Inflammatory macrophage (primary cell): Measurements from ENCODE around the gene DIAPH3.

Experiments
- DNase-seq, 2 donors: peaks; one replicate each; pipeline ENCODE4 v3.0.0-alpha.2; 2020 to 2022

DIAPH3 gene

DNA sequence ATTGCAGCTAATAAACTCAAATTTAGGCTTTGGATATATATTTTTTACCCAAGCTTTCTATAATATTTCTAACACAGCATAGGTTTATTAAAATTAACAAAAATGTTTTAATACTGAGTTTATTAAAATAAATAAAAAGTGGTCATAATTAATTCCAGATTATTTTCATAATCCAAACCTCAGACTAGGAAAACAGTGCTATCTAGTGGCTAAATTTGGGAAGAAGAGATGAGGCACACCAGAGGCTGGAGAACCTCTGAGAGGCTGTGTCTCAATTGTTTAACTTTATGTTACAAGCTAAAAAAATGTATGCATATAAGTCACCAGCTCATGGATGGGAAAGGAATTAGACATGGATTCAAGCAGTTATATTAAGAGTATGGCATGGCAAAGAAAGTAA, 392.5 kb downstream of the DIAPH3 start:
- DNase-seq: no peak

DNA sequence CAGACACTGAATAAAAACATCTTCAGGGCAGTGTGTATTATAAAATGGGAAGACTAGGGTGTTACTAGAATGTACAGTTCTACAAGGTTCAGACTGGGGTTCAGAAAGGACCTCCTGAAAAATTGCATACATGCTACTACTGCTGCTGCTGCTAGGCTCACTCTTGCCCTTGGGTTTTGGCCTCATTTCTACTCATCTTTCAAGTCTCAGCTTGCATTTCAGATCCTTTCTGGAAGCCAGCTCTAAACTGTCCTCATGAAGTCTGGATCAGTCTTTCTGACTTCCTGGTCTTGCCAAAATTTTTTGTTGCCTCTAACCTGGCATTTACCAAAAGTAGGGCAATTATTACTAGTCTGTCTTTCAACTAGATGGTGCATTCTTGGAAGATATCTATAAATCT, 393.3 kb downstream of the DIAPH3 start:
- DNase-seq: no peak

DNA sequence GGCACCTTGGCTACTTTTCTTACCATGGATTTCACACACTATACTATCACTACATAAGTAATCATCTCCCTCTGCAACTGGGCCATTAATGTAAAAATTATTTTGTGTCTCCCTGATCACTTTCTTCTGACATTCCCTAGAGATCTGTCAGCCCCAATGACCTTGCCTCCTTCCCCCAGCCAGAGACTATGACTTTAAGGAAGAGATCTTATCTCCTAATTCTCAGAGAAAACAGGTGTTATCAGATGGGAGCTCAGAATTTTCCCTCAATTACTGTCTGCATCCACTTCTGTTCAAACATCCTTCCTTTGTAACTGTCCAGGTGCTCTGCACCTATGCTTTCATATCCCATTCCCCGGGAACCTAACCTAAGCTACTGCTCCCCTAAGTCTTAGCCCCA, 397.5 kb downstream of the DIAPH3 start:
- DNase-seq: no peak

DNA sequence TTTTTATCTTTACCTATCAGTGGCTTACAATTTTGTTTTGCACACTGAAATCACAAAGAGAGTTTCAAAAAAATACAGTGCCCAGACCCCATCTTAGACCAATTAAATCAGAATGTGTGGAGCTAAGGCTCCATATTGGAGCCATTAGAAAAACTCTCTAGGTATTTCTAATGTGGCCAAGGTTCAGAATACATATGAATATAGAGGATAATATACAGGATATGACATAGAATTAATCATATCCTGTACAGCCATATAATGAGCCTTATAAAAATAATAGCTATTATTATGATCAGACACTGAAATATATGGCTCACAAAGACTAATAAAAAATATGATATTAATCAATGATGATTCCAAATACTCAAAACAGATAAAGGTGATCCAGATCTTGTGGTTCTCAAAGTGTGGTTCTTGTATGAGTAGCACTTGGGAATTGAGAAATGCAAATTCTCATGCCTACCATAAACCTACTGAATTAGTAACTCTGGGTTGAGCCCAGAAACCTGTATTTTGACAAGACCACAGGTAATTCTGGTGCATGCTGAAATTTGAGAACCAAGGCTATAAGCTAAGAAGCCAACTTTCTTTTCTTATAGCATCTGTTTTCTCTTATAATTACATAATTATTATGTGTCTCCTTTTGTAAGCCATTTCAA, 408.0 kb downstream of the DIAPH3 start:
- DNase-seq: no peak

DNA sequence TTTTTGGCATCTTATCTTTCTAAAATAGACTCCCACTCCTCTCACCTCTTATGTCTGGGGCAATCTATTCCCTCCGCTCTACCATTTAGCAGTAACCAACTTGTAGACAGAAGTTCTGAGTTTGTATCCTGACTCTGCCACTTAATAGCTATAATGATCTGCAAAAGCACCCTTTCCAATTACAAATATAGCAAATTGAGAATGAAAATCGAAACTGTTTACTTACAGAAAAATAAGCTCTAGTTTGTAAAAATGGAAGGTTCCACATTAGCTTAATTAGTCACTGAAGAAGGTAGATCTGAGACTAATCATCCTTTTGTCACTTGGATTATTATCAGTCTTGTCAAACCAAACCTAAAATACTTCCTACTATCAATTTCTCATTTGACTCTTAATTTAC, 409.3 kb downstream of the DIAPH3 start:
- no peak for DNase-seq

DNA sequence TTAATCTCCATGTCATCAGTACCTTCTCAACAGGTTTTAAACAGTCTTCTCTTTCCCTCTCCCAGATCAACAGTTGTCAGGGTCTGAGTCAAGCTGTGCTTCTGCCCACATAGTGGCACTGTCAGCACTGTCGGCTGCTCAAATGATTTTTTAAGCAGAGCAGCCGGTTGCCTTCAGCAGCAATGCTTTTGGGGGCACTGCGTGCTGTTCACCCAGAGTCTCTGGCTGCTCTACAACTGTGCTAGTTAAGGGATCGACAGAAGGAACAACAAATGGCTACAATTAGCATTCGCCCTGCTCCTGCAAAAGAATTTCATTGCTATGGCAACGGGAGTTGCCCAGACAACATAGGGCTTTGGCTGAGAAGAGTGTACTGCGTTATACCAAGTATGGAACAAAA, 412.9 kb downstream of the DIAPH3 start:
- no peak for DNase-seq

DNA sequence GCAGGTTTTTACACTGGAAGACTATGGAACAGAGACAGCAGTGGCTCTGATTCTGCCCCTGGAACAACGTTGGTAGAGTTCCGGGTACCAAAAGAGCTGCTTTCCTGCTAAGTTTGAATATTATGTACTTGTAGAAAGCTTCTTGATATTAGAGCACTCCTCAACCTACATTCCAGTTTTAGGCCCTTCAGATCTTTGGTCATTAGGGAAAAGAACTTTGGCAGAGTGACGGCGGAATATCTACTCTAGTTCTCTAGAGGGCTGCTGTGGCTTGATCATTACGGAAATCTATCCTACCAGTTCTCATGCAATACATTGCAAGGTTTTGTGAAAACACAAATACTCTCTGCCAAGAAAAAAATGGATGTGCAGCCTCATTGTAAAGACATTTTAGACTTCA, 415.7 kb downstream of the DIAPH3 start:
- DNase-seq: no peak

DNA sequence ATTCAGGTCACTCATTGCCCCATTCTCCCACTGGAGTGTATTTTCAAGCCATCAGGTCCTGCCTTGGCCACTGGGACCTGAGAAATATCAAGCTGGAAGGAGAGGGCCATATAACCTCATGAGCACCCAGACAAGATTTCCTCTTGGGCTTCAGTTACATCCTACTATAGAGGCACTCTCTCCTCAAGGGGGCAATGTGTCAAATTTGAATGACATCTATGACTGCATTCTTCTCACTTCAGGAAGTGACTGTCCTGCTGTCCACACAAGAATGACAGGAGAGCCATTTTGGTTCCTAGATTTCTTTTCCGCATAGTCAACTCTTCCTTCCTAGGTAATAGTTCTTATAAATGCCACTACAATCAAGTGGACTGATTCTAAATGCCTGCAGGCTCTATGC, 416.2 kb downstream of the DIAPH3 start:
- DNase-seq: no peak

DNA sequence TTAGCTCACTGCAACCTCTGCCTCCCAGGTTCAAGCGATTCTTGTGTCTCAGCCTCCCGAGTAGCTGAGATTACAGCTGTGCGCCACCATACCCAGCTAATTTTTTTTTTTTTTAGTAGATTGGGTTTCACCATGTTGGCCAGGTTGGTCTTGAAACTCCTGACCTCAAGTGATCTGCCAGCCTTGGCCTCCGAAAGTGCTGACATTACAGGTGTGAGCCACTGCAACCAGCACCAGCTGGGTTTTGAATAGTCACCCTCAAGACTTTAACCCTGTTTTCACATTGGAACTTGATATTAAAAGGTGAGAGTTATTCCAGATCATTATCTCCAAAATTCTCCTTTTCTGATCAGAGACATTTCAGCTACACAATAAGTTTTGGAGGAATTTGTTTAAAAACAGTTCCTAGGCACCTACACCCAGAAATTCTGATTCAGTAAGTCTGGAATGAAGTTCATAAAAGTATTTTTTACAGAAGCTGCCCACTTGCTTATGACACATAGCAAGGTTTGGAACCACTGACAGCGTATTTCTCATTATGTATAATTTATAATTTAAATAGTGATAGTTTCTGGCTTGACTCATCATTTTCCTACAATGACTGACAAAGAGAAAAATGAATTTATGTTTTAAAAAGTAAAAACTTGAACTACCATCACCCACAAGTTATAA, 417.3 kb downstream of the DIAPH3 start:
- no peak for DNase-seq

DNA sequence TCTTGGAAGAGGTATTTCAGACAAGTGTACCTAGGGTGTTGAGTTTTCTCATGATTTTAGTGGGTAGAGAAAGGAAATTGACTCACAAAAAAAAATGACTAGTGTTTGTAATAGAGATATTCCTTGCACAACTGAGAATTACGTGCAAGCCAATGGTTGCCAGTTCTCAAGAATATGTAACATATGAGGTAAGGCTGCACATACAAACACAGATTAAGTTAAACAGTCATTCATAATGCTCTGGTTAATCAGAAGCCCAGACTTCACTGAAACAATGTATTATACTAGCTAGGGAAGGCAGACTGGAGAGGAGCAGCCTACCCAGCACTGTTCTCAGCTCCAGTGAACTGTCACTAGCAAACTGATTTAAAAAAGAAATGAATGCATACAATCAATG, 418.3 kb downstream of the DIAPH3 start:
- no peak for DNase-seq

DNA sequence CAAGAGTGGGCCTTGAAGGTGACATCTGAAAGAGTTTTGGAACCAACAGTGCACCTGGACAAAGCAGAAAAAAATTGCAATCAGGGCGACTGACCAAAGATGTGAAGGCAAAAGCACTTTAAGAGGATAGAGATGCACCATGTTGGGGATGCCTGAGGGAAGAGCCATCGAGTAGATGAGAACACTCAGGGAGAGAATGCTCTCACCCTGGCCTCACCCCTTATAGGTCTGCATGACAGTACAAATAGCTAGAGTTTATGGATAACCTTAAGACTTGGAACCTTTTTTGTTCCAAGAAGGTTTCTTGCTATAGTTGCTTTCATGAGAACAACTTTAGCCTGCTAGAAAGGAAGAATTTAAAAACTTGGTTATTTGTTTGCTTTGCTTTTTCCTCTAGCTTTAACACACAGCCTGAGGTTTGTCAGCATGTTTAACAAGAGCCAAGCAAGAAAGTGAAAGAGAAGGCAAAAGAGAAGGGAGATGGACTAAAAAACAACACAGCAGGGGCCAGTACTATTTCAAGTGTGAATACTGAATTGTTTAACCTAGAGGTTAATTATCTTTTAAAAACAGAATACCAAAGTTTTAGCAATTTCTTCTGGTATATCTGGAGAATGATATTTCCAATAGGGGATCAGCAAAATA, 418.9 kb downstream of the DIAPH3 start:
- DNase-seq: no peak

DNA sequence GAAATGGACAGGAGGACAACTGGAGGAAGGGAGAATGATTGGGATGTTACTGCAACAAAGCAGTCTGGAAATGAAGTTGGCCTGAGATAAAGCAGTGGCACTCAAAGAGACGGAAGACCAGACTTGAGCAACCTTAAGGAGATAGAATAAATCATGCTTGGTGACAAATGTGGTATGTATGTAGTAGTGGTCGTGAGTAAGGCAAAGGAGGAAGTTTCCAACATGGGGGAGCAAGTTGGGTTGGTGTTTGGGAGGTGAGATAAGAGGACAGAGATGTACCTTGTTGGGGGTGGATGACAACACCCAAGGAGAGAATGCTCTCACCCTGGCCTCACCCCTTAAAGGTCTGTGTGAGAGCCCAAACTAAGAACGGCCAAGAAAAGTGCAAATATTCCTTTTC, 420.5 kb downstream of the DIAPH3 start:
- no peak for DNase-seq

DNA sequence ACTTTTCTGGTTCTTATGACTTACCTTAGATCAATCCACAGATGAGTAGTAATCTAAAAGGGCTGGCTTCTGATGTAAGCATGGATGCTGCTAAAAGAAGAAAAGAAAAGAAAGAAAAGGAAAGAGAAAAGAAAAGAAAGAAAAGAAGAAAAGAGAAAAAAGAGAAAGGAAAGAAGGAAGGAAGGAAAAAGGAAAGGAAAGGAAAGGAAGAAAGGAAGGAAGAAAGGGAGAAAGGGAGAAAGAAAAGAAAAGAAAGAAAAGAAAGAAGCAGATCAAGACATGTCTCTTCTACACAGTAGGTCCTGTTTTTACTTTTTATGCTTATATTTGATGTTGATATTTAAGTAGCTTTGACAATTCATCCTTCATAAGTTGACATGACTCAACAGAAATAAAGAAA, 421.3 kb downstream of the DIAPH3 start:
- no peak for DNase-seq

DNA sequence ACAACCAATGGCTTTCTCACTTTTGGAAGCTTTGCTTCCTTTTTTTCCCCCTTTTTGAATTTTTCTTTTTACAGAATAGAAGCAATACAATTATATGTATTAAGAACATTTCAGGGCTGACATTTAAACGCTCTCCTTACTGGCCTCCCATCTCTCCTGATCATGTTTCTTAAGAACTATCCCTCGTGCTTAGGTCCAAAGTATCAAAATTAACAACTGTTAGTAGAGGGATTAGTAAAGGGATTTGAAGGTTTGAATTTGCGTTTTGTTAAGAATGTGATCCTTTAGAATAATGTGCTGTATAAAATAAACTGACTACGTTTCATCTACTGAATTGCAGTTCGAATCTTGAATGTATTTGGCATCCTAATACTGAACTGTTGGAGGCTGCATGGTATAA, 424.8 kb downstream of the DIAPH3 start:
- DNase-seq: no peak

DNA sequence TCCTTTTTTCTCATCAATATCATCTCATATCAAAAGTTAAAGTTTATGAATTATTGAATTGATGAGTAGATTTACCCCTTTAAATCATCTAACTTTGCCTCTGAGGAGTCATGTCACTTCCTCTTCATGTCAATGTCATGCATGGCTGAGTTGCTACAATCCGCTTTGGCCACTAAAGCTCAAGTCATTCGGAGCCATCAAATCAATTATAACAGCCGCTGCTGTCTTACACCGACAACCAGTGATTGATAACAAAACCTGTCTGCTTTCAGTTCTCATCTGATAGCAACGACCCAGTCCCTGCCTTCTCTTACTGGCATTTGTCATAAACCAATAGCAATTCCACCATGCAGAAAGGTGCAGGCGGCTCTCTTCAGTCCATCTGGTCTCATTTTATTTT, 429.3 kb downstream of the DIAPH3 start:
- no peak for DNase-seq

DNA sequence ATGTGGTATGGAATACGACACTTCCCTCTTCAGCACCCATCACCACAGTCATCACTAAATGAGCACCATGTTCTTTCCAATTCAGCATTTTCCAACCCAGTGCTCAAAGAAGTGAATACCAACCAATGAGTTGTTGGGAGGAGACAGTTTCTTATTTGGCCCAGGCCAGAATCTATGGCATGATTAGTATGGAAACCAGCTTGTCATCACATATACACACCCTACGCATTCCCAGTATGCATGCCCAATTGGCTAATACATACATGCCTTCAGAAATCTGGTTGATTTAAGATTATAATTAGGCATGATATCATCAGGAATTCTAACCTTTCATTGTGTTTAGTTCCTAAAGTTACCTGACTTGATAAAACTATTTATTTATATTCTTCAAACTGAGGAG, 430.0 kb downstream of the DIAPH3 start:
- no peak for DNase-seq

DNA sequence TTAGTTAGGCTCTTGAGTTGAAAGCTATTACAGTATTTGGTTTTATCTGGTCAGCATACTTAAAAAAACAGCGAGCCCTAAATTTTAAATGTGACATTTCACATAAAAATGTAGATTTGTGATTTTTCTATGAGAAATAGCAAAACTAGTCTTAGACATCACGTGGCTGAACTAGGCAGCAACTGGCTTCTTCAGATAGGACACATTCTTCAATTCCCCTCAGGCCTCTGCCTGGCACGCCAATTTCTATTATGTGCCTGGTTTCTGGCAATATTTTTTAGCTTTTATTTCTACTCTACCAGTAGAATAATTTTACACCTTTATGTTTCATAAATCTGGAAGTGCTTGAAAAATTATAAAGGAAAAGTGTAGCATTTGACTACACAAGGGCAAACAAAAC, 433.7 kb downstream of the DIAPH3 start:
- no peak for DNase-seq

DNA sequence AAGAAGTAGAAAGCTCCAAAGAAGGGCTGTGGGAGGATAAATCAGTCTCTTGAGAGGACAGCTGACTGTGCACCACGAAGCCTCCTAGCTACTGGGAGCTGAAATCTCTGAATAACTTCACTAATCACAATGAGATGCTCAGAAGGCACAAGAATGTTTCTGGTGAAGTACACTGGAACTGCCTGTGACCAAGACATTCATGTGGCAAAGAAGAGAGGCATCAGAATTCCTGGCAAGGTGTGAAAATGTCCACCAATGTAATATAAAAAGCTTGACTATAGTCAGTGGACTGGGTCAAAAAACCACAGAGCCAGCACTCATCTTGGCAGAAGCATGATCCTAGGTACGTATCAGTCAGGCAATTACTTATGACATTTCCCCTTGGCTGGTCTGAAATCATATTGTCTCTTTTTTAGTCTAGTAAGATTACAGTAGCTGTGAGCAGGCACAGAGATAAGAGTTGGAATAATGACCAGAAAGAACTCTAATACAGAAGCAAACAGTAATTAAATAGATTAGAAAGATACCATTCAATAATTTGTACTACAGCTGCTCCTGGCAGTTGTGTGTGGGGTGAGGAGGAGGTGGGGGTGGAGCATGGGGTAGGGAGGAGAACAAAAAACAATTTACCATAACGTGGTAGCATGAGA, 434.7 kb downstream of the DIAPH3 start:
- DNase-seq: no peak

DNA sequence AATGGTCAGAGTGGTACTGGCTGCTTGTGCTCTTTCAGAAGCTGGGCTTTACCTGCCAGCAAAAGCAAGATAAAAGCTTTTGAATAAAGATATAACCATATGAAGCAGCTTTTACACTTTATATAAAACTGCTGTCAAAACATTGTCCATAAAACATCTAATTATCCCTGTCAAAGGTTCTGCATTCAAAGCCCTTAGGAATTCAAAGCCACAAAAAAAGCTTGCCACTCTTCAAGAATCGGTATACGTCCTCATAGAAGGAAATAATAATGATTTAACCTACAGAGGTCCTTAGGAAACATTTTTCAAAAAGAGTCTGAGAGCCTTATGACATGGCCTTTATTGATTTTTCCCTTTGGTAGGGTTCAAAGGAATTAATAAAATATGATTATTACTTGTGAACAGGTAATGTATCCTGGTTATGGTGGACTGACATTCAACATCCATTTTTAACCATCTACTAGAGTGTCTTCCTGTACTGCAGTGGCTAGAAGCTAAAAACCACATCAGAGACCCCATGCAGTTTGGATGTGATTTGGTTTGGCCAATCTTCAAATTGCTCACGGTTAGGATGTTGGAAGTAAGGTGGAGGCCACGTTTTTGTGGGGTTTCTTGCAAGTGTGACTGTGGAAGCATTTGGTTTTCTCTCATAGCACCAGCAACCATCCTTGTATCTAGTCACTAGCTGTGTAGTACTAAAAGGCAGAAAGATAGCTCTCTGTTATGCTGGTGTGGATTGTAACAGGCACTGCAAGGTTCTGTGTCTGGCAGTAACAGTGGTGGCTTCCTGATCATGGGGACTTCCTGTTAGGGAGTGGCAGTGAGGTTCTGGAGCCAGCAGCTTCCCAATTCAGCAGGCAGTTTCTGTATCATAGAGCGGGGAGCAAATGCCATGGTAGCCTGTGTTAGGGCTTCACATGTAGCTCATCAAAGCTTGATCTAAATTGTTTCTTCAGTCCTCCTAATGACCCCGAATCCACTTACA, 441.5 kb downstream of the DIAPH3 start:
- DNase-seq: peak; percentile 21 to 41

DNA sequence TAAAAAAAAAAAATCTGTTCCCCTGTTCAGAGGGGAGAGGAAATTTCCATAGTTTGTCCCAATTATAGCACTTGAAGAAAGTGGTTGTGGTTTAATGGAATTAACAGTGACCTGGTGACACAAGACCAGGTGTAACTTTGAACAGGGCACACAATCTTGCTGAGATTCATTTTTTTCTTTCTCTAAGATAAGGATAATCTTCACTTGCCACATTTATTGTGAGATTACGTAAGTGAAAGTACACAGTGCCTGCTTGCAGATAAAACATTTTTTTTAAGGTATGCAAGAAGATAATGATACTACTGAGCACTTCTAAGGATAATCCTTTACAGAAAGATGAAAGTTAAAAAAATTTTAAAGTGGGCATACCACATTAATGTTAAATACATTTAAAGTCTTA, 448.1 kb downstream of the DIAPH3 start:
- no peak for DNase-seq

DNA sequence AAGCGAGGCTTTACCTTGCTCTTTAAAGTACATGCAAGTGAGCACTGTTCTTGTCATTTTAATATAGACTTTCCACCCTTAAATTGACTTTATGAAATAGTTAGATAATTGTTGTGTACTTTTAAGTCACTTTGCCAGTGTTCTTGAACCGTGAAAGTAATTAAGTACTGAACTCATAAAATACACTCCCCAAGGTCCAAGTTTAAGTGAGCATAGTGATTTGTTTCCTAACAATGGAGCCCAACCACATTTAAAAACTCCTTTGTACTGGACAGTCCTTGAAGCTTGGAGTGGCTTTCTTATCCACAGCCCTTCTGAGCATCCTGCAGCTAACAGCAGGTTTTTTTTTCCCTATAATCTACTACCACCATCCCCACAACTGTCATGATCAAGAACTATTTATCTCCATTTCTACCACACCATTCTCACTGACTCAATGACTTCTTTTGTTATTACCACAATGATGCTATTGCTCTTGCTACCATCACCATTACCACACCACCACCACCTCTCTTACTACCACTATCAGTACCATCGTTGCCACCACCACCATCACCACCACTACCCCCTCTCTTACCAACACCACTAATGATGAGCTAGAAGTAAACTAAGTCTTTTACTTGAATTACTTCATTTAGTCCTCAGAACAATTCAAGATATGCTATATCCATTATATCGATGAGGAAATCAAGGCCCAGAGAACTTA, 452.6 kb downstream of the DIAPH3 start:
- DNase-seq: no peak

DNA sequence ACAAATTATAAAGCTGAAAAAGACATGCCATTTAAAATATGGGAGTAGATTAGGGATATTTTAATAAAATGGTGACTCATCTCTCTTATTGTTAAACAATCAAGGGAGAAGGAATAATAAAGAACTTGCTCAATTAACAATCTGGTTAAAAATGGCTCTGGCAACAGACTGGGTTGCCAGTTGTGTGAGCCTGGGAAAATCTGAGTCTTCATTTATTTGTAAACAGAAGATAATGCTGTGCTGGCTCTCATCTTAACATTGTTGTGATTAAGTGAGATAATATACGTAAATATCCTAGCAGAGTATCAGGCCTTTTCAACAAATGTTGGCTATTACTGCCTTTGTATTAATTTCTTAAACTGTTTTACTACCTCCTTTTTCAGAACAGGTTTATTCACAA, 453.3 kb downstream of the DIAPH3 start:
- DNase-seq: no peak
